Measurements from ENCODE around the gene VPS72. TPM values are rescaled to one million over a fixed set of nuclear protein-coding genes. Genes with fewer than 3 reads are reported as not detected.

VPS72 gene
- total RNA-seq, 6 experiments from 2014 or later, result 57.8 to 87.4 (median 73.9) TPM

- H3K27ac Mint-ChIP-seq, result no peak overlapping the region
- no peak for TF ChIP-seq CTCF (IDR thresholded peaks at IDR 0.05)
- H3K4me3 Mint-ChIP-seq, result no peak overlapping the region
- no peaks in the 10 kb centered on the region for H3K9me3 Mint-ChIP-seq
- no peaks in the 10 kb centered on the region for H3K36me3 Mint-ChIP-seq (ENCODE audit: low read depth)
- no peak for DNase-seq
- peaks cover 14% of the 10 kb centered on the region for H3K4me1 Mint-ChIP-seq (ENCODE audit: low read depth)
- peaks cover 2% of the 10 kb centered on the region; the same call in 1 of the 2 replicates for H3K27me3 Mint-ChIP-seq (ENCODE audit: insufficient read depth)
Measured at GRCh38 chr1:151128800-151129199, 61.2 kb downstream of the VPS72 start.

Other genes with a start within 250 kb of the VPS72 start
- gene CERS2, start 215.4 kb downstream of the VPS72 start, total RNA-seq (2021; fragmentation: NEBNext Ultra II Directional; extraction: Animal tissue kit (Norgen Biotek cat#: 25700)), result 100 to 1,000 TPM; 189 to 305 (median 255) TPM
- under 1 TPM; 0.28 to 0.55 (median 0.46) TPM for gene ANXA9, start 207.9 kb downstream of the VPS72 start, total RNA-seq (2021; fragmentation: NEBNext Ultra II Directional; extraction: Animal tissue kit (Norgen Biotek cat#: 25700))
- 10 to 100 TPM in 1 of 6 experiments, 1 to 10 TPM in 5; 8.3 to 11.9 (median 9.0) TPM for gene MINDY1, start 183.3 kb downstream of the VPS72 start, total RNA-seq (2021; fragmentation: NEBNext Ultra II Directional; extraction: Animal tissue kit (Norgen Biotek cat#: 25700))
- gene PRUNE1, start 181.7 kb downstream of the VPS72 start, total RNA-seq (2021; fragmentation: NEBNext Ultra II Directional; extraction: Animal tissue kit (Norgen Biotek cat#: 25700)), result 10 to 100 TPM in 1 of 6 experiments, 1 to 10 TPM in 5; 6.6 to 10.0 (median 7.7) TPM
- gene BNIPL, start 153.6 kb downstream of the VPS72 start, total RNA-seq (2021; fragmentation: NEBNext Ultra II Directional; extraction: Animal tissue kit (Norgen Biotek cat#: 25700)), result under 1 TPM in 5 of 6 experiments, not detected in 1; 0.06 to 0.31 (median 0.12) TPM
- gene C1orf56, start 142.4 kb downstream of the VPS72 start, total RNA-seq (2021; fragmentation: NEBNext Ultra II Directional; extraction: Animal tissue kit (Norgen Biotek cat#: 25700)), result 1 to 10 TPM; 3.0 to 6.6 (median 4.6) TPM
- gene CDC42SE1, start 130.6 kb downstream of the VPS72 start, total RNA-seq (2021; fragmentation: NEBNext Ultra II Directional; extraction: Animal tissue kit (Norgen Biotek cat#: 25700)), result 10 to 100 TPM; 63.2 to 75.1 (median 68.3) TPM
- 10 to 100 TPM in 4 of 6 experiments, 1 to 10 TPM in 2; 9.3 to 11.7 (median 10.8) TPM for gene MLLT11, start 129.8 kb downstream of the VPS72 start, total RNA-seq (2021; fragmentation: NEBNext Ultra II Directional; extraction: Animal tissue kit (Norgen Biotek cat#: 25700))
- gene GABPB2, start 119.4 kb downstream of the VPS72 start, total RNA-seq (2021; fragmentation: NEBNext Ultra II Directional; extraction: Animal tissue kit (Norgen Biotek cat#: 25700)), result 10 to 100 TPM; 10.6 to 12.2 (median 11.5) TPM
- gene SEMA6C, start 43.6 kb downstream of the VPS72 start, total RNA-seq (2021; fragmentation: NEBNext Ultra II Directional; extraction: Animal tissue kit (Norgen Biotek cat#: 25700)), result 1 to 10 TPM in 5 of 6 experiments, under 1 TPM in 1; 0.94 to 1.5 (median 1.4) TPM
- gene TNFAIP8L2, start 33.5 kb downstream of the VPS72 start, total RNA-seq (2021; fragmentation: NEBNext Ultra II Directional; extraction: Animal tissue kit (Norgen Biotek cat#: 25700)), result not detected
- 1 to 10 TPM; 5.0 to 6.6 (median 6.0) TPM for gene LYSMD1, start 24.3 kb downstream of the VPS72 start, total RNA-seq (2021; fragmentation: NEBNext Ultra II Directional; extraction: Animal tissue kit (Norgen Biotek cat#: 25700))
- gene SCNM1, start 24.1 kb downstream of the VPS72 start, total RNA-seq (2021; fragmentation: NEBNext Ultra II Directional; extraction: Animal tissue kit (Norgen Biotek cat#: 25700)), result 10 to 100 TPM; 38.4 to 45.7 (median 41.5) TPM
- gene TMOD4, start 14.2 kb downstream of the VPS72 start, total RNA-seq (2021; fragmentation: NEBNext Ultra II Directional; extraction: Animal tissue kit (Norgen Biotek cat#: 25700)), result 1 to 10 TPM in 1 of 6 experiments, under 1 TPM in 2, not detected in 3; 0.40 to 1.1 (median 0.99) TPM
- 10 to 100 TPM; 85.4 to 98.6 (median 90.6) TPM for gene PIP5K1A, start 8.4 kb upstream of the VPS72 start, total RNA-seq (2021; fragmentation: NEBNext Ultra II Directional; extraction: Animal tissue kit (Norgen Biotek cat#: 25700))
- gene PSMD4, start 64.5 kb upstream of the VPS72 start, total RNA-seq (2021; fragmentation: NEBNext Ultra II Directional; extraction: Animal tissue kit (Norgen Biotek cat#: 25700)), result 100 to 1,000 TPM; 194 to 228 (median 217) TPM
- gene ZNF687, start 92.1 kb upstream of the VPS72 start, total RNA-seq (2021; fragmentation: NEBNext Ultra II Directional; extraction: Animal tissue kit (Norgen Biotek cat#: 25700)), result 10 to 100 TPM; 14.6 to 18.3 (median 15.9) TPM
- gene PI4KB, start 137.2 kb upstream of the VPS72 start, total RNA-seq (2021; fragmentation: NEBNext Ultra II Directional; extraction: Animal tissue kit (Norgen Biotek cat#: 25700)), result 10 to 100 TPM; 63.6 to 73.0 (median 70.0) TPM
- gene RFX5, start 157.1 kb upstream of the VPS72 start, total RNA-seq (2021; fragmentation: NEBNext Ultra II Directional; extraction: Animal tissue kit (Norgen Biotek cat#: 25700)), result 10 to 100 TPM; 32.1 to 39.0 (median 35.7) TPM
- 10 to 100 TPM; 11.2 to 15.6 (median 14.6) TPM for gene SELENBP1, start 182.5 kb upstream of the VPS72 start, total RNA-seq (2021; fragmentation: NEBNext Ultra II Directional; extraction: Animal tissue kit (Norgen Biotek cat#: 25700))
- 100 to 1,000 TPM; 342 to 409 (median 371) TPM for gene PSMB4, start 209.4 kb upstream of the VPS72 start, total RNA-seq (2021; fragmentation: NEBNext Ultra II Directional; extraction: Animal tissue kit (Norgen Biotek cat#: 25700))